GM21576 (cell line): Measurements from ENCODE around the gene FOXI1.

Experiments
- ATAC-seq: cut with Tn5 transposase; IDR thresholded peaks from one replicate; pipeline ENCODE4 v1.9.1; 2021; ENCODE audit warnings: mild to moderate bottlenecking, moderate library complexity; ENCODE audit not compliant: unreplicated experiment

The FOXI1 gene

DNA sequence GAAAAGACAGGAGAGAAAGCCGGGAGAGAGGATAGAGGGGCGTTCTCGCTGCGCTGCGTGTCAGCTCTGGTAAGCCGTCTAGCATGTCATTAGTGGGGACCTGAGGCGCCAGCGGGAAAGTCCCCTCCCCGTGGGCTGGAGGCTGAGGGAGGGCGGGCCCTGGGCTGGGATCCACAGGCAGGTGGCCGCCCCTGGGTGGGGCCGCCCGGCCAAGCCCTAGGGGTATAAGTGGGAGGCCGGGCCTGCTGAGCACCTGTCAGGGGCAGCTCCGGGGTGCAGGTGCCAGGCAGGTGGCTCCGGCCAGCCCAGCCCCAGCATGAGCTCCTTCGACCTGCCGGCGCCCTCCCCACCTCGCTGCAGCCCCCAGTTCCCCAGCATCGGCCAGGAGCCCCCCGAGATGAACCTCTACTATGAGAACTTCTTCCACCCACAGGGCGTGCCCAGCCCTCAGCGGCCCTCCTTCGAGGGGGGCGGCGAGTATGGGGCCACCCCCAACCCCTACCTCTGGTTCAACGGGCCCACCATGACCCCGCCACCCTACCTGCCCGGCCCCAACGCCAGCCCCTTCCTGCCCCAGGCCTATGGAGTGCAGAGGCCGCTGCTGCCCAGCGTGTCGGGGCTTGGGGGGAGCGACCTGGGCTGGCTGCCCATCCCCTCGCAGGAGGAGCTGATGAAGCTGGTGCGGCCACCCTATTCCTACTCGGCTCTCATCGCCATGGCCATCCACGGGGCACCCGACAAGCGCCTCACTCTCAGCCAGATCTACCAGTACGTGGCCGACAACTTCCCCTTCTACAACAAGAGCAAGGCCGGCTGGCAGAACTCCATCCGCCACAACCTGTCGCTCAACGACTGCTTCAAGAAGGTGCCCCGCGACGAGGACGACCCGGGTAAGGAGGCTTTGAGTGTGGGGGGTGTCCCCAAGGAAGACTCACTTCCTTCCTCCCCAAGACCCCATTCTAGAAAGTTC is at the start of gene FOXI1:
TSS of gene FOXI1 (plus strand) at position 256 of the 970 bp plus-strand sequence. CDS start at position 317, 61 bp downstream.
- no peak for ATAC-seq

DNA sequence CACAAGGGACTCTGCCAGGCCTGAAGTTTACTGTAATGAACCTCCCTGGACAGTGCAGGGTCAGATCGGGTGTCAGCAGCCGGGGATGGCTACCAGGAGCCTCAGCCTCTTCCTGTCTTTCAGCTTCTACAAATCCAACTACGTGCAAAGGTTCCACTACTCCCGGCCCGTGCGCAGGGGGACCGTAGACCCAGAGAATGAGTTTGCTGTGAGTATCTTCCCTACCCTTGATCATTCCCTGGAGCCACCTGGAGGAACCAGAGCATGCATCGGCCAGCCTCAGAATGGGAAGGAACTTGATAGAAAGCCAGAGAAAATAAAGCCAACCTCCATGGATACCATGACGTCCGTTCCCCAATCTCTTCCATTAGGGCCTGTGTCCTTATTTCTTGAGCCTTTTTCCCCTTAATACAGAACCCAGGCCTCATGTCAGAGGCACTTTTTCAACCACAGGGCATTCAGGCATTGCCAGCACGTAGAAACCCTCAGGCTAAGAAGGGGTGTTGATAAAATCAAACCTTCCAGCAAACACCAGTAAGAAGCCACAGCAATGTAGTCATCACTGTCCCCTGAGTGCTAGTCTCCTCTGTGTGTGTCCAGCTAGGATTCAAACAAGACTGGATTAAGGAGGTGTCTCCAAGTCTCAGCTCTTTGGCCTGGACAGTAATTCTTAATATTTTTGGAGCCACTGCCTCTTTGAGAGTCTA is 49.0 kb upstream of the FOXI1 start:
- ATAC-seq, result no peak

DNA sequence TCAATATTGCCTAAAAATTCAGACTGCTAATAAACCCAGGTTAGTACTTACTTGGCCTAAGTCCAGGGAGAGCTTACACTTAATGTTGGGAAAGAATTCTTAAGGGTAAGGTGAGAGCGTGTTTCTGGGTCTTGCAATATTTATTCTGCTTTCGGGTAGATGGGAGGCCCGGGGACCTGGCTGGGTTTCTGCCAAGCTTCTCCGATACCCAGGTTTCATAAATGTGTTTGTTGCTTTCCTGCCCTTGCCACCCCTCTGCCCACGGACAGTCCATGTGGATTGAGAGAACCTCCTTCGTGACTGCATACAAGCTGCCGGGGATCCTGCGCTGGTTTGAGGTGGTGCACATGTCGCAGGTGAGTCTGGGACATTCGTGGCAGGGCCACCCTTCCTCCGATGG is 48.4 kb upstream of the FOXI1 start:
- ATAC-seq, result no peak

DNA sequence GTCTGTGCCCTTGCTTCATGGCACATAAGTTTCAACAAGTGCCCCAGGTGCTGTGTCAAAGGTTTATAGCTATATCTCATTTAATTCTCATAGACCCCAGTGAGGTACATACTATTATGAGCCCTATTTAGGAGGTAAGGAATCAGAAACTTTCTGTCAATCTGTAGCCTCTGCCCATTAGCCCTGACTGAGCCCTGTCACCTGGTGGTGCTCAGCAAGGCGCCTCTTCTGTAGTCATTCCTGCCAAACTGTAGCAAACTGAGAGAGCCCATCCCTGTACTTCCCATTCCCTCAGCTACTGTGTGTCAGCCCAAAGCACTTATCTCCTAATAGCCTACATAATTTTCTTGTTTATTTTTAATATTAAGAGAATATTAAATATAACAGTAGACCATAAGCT is 46.5 kb upstream of the FOXI1 start:
- ATAC-seq, result no peak

DNA sequence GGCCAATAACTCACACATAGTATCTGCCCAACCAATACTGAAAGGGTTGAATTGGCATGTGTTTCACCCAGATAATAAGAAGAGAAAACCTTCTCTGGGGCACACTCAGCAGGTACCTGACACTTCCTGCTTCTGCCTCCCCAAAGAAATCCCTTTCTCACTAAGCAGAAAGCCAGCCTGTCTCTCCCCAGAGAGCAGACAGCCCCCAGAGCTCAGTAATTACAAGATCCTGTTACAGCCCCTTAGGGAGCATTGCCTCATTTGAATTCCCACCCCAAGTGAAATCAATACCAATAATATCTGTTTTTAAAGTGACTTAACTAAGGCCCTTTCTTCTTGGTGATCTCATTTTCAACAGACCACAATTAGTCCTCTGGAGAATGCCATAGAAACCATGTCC is 38.5 kb upstream of the FOXI1 start:
- no peak for ATAC-seq

DNA sequence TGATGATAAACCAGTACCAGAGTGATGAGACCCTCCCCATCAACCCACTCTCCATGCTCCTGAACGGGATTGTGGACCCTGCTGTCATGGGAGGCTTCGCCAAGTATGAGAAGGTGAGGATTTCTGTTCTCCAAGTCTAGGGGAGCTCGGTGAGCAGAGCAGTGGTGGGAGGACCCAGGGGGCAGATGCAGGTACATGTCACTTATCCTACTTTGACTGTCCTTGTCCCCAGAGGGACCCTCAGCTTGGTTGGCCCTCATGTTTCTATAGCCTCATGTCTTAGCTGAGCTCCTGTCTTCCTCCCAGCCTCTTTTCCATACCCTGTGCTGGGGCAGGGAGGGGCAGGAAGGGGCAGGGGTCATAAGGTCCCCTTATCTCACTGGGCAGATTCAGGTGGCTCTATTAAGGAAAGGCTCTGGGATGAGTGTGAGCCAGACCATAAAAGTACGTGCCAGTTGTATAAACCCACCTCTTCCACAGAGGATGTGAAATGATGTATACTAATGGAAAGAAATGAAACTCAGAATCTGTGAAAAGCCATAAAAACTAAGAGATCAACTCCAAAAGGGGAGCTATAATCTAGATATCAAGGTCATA is 38.0 kb upstream of the FOXI1 start:
- no peak for ATAC-seq

DNA sequence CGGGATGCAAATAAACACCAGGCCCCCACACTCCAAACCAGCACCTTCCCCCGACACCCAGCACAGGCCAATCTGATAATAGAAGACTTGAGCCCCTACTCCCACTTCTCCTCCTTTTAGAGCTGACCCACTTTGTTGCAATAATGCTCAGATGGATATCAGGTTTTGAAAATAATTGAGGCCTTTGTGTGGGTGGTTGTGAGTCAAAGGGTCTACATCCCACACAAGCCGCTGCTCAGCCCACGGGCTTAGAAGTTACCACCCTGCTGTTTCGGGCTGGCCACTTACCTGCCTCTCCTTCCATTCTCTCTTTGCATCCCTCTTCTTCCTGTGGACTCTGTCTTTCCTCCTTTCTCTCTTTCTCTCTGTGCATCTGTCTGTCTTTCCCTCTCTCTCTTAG is 36.2 kb upstream of the FOXI1 start:
- no peak for ATAC-seq

DNA sequence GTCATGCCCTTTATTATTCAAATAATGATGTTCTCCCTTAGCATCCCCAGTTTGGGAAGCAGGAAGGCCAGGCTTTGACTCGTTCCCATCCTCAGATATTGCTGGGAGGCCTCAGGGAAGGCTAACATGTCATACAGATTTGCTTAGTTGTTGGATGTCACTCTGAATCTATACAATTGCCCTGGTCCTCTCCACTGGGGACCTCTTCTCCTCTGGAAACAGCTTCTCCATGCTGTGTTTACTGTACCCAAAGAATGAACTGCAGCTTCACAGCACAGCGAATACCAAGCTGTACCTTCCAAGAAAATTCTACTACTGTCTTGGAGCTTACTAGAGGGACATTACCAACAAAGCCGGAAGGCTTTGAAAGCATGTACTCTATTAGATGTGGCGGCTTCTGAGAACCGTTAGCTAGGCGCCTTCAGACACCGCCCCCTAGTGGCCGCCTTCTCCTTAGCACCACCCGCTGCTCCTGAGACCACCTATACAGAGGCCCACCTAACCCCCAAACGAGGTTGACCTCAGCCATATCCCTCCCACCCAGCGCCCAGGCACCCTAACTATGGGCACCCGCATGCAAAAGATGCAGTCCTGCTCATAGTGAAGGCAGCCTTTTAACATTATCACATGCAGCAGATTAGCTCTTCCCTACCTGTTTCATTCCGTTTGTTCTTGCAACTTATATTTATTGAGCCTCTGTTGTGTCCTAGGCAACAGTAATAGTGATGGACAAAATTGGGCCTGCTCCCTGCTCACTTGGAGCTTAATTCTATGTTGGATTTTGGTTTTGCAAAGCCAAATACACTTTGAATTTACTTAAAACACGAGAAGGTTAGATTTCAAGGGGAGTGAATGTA is 34.9 kb upstream of the FOXI1 start:
- ATAC-seq, result no peak

DNA sequence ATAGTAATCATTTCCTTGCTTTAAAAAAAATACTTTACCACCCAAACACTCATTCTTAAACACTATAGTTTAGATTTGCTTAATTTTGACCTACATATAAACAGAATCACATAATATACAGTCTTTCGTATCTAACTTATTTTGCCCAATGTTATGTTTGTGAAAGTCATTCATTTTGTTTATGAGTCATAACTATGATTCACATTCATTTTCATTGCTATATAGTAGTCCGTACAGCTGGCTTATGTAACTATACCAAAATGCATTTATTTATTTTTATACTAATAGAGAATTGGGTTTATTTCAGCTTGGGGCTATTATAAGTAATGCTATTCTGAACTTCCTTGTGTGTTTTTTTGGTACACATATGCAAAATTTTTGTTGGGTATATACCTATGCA is 33.9 kb upstream of the FOXI1 start:
- no peak for ATAC-seq

DNA sequence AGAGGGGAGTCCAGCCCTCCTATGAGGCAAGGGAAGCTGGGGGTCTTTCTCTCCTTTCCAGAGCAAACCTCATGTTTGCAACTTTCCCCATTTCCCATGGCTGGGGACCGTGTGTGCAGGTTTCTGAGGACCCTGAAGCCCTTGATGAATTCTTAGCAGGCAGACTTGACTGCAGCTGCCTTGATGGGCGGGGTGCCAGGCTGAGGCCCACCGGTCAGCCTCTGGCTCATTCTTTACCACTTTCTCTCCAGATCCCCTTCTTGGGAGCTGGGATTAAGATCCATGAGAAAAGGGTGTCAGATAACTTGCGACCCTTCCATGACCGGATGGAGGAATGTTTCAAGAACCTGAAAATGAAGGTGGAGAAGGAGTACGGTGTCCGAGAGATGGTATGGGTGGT is 30.0 kb upstream of the FOXI1 start:
- ATAC-seq, result no peak

DNA sequence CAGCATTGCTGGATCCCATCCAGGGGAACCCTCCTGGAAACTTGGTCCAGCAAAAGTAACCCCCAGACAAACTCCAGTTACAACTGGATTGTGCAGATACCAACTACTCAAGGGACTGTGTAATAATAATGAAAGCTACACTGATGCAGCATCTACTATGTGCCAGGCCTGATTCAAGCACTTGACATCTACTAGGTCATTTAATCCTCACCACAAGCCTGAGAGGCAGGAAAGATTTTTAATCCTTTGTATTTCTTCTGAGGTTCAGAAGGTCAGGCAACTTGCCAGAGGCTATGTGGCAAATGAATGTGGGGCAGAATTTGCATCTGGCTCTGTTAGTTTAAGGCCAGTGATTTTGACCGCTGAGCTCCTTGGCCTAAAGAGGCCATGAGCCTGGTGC is 29.5 kb upstream of the FOXI1 start:
- no peak for ATAC-seq

DNA sequence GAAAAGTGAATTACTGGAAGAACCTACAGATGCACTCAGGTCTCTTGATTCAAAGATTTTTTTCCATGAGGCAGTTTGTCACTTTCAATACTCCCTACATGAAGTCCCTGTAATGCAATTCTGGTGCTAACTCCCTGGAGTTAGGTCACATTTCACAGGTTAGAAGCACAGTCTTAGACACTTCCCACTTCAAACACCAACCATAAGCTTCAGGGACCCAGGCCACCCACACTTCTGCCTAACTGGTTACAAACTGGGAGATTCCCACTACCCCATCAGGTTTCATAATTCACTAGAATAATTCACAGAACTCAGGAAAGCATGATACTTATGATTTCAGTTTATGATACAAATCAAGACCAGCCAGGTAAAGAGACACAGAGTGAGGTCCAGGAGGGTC is 29.0 kb upstream of the FOXI1 start:
- no peak for ATAC-seq

DNA sequence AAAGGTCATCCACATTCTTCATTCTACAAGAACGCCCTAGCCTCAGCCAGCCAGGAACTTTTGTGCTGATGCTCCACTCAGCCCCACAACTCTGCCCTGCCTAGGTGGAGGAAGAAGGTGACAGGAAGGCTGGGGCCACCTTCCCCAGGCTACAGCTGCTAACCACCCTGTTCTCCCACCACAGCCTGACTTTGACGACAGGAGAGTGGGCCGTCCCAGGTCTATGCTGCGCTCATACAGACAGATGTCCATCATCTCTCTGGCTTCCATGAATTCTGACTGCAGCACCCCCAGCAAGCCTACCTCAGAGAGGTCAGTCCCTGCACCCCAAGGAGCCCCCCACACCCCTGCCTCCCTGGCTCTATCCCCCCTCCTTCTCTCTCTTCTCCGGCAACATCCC is 28.2 kb upstream of the FOXI1 start:
- no peak for ATAC-seq

DNA sequence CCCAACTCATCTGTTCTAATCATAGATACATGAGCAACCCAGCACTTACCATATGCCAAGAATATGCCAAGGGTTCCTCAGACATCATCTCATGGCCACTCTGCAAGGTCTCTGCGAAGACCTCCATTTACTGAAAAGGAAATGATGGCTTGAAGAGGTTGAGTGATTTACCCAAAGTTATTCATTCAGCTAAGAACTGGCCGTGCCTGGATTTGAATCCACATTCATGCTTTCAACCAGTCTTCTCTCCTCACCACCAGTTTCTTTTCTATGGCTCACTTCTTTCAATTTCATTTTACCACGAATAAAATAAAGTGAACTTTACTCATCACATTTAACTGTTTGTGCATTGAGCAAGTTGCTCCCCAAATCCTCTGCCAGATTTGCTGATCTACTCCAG is 27.2 kb upstream of the FOXI1 start:
- no peak for ATAC-seq

DNA sequence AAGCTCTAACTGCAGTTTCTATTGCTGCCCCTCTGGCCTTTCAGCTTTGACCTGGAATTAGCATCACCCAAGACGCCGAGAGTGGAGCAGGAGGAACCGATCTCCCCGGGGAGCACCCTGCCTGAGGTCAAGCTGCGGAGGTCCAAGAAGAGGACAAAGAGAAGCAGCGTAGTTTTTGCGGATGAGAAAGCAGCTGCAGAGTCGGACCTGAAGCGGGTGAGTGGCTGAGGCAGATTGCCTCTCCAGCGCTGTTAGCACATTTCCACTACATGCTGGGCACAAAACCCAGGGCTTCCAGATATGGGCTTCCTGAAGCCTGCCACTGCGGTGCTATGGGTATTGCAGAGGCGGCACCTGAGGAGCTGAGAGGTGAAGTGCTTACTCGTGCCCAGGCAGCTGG is 26.8 kb upstream of the FOXI1 start:
- ATAC-seq, result no peak

DNA sequence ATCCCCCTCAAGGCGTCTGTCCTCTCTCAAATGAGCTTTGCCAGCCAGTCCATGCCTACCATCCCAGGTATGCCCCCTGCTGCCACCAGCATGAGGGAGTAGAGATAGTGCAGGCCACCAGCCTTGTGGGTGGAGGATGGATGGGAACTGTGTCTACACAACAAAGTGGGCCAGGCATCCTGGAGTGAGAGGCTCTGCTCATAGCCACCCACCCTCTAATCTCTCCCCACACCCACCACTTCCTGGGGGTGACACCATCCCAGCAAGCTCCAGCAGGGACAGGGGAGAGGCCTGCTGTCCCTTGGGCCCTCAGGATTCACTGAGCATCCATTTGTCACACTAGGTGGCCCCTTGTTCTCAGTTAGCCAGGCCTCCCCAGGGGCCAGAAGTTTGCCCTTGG is 25.5 kb upstream of the FOXI1 start:
- ATAC-seq, result no peak

DNA sequence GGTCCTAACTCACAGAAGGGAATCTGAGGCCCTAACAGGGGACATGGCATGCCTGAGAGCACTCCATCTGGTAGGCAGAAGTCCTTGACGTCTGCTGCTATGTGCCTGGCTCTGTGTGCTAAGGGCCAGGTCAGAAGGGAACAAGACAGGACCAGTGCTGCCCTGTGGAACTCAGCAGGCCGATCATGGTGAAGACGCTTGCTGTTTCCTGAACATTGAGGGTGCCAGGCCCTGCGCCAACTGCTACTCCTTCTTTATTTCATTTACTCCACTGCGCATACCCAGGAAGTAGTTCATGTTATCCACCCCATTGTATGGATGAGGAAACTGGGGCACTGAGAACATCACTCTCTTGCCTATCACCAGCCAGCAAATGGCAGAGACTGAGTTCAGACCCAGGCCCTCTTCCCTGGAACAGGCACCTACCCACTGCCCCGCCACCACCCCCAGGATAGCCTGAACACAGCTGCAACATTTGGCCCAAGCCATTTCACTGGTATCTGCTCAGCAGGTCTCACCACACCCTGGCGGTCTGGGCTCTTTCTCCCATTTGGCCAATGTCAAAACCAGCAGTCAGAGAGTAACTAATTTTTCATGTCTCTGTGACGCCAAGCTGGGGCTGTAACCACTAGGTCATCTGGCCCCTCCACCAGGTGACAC is 24.8 kb upstream of the FOXI1 start:
- ATAC-seq, result no peak

DNA sequence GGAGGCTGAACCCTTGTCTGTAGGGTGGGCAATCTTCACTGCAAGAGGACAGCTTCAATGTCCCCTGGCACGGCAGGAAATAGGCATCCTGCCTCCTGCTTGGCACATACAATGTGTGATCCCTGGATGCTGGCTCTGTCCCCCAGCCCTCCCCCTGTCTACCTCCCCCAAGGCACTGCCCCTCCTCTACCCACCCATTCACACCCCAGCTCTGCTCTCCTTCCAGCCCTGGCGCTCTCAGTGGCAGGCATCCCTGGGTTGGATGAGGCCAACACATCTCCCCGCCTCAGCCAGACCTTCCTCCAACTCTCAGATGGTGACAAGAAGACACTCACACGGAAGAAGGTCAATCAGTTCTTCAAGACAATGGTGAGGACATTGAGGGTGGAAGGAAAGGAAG is 24.1 kb upstream of the FOXI1 start:
- no peak for ATAC-seq

DNA sequence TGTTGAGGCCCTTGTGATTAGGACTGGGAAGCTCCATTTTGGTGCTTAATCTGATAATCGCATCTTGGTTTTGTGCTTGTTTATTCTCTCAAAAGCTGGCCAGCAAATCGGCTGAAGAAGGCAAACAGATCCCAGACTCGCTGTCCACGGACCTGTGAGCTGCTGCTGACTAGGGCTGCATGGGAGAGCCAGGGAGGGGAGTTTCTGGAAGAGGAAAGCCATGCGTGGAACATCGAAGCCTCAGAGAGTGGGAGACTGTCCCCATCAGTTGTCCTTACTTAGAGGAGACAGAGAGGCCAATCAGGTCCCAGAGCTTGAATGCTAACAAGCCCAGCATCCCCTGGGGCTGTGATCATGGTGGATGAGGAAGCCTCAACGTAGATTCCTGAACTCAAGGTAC is 23.0 kb upstream of the FOXI1 start:
- no peak for ATAC-seq

DNA sequence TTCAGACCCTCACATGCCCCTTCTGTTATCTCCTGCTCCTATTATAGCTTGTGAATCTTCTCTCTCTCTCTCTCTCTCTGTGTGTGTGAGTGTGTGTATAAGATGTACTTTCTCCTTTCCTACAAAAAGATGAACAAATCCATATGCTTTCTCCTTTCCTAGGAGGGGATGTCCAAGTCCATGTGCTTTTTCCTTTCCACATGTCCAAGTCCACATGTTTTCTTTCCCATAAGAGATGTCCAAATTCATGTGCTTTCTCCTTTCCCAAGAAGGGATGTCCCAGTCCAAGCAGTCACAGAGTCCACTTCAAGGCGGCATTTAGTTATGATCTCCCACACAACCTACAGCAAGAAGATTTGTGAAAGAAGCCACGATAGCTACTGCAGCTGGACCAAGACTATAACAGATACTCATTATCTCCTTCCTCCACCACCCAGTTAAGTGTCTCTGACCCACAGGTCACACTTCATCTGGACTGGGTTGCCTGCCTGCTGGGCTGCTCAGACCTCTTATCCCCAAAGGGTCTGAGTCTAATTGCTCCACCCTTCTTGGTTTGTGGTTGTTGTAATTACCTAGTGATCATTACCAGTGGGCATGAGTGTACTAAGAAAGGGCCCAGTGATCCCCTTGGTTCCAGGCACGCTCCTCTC is 18.4 kb upstream of the FOXI1 start:
- no peak for ATAC-seq
